OCI-LY3 (cell line): ENCODE measurements around the gene TBX18.

Source experiments
- H2AFZ ChIP-seq: fragments of 200-600, 300-600 bp; shearing (Covaris generic); 2 replicates; pipeline ENCODE4 v1.6.0; 2014; ENCODE audit warnings: antibody characterized with exemption, low read depth, low read length
- H3K27ac ChIP-seq: fragments of 200-600, 300-600 bp; sonication (generic); 2 replicates; pipeline ENCODE4 v1.5.1; 2014; ENCODE audit warnings: mild to moderate bottlenecking, low read length, moderate library complexity, mixed read lengths
- H3K27me3 ChIP-seq: fragments of 200-600, 300-600 bp; sonication (generic); 2 replicates; pipeline ENCODE4 v1.6.1; 2014; ENCODE audit warnings: low read depth, low read length, mixed read lengths
- H3K36me3 ChIP-seq: fragments of 200-600, 300-600 bp; sonication (generic); replicated peaks from 2 replicates; pipeline ENCODE3; 2014; ENCODE audit warnings: low read depth, low read length, mixed read lengths
- H3K4me1 ChIP-seq: fragments of 300-600, 200-600 bp; sonication (generic); 2 replicates; pipeline ENCODE4 v1.6.1; 2014; ENCODE audit warnings: low read length, mixed read lengths
- H3K4me2 ChIP-seq: fragments of 200-600, 300-600 bp; sonication (generic); 2 replicates; pipeline ENCODE4 v1.6.1; 2014; ENCODE audit warnings: low read length, mixed read lengths
- H3K4me3 ChIP-seq: fragments of 300-600, 200-600 bp; sonication (generic); 2 replicates; pipeline ENCODE4 v1.5.1; 2014; ENCODE audit warnings: antibody characterized with exemption, mild to moderate bottlenecking, low read length, moderate library complexity
- H3K79me2 ChIP-seq: fragments of 300-600, 200-600 bp; shearing (Covaris generic); 2 replicates; pipeline ENCODE4 v1.6.1; 2014; ENCODE audit warnings: mild to moderate bottlenecking, low read length, mixed read lengths
- H3K9ac ChIP-seq: fragments of 300-600, 200-600 bp; shearing (Covaris generic); 2 replicates; pipeline ENCODE4 v1.6.0; 2014; ENCODE audit warnings: mild to moderate bottlenecking, low read length, moderate library complexity
- H3K9me3 ChIP-seq: fragments of 200-600, 300-600 bp; shearing (Covaris generic); 2 replicates; pipeline ENCODE4 v1.6.1; 2014; ENCODE audit warnings: low read length, mixed read lengths; ENCODE audit not compliant: insufficient read depth
- H4K20me1 ChIP-seq: fragments of 200-600, 300-600 bp; sonication (generic); 2 replicates; pipeline ENCODE4 v1.6.1; 2016; ENCODE audit warnings: low read length, mixed read lengths; ENCODE audit not compliant: insufficient read depth
- CTCF ChIP-seq: fragments of 200-600, 300-600 bp; sonication (generic); IDR thresholded peaks from 2 replicates; pipeline ENCODE4 v1.5.1; 2014; ENCODE audit warnings: antibody characterized with exemption, low read length, low read depth
- EZH2phosphoT487 ChIP-seq: fragments of 200-600 bp; shearing (Covaris generic); IDR thresholded peaks from 2 replicates; pipeline ENCODE4 v1.6.1; 2018; ENCODE audit warnings: antibody characterized with exemption, mixed run types, low read depth

Gene TBX18

GRCh38 chr6:84767526-84768201 lies 3.3 kb upstream of the TBX18 start:
- Histone ChIP-seq H3K4me1 (no peaks in the 10 kb centered on the region), H3K4me3 (no peak overlapping the region), H4K20me1 (no peaks in the 10 kb centered on the region), H3K9me3 (peaks cover 11% of the 10 kb centered on the region; the same call in 1 of the 2 replicates), H3K27ac (no peak overlapping the region), H3K4me2 (no peak overlapping the region), H3K9ac (no peak overlapping the region), H3K27me3 (no peaks in the 10 kb centered on the region), H3K79me2 (no peaks in the 10 kb centered on the region), H2AFZ (no peak overlapping the region), H3K36me3 (no peaks in the 10 kb centered on the region)
- TF ChIP-seq EZH2phosphoT487 (no peak), CTCF (no peak)

GRCh38 chr6:84766799-84767525 lies 2.6 kb upstream of the TBX18 start:
- Histone ChIP-seq H2AFZ (no peak overlapping the region), H3K27me3 (no peaks in the 10 kb centered on the region), H3K36me3 (no peaks in the 10 kb centered on the region), H3K79me2 (no peaks in the 10 kb centered on the region), H3K9ac (no peak overlapping the region), H4K20me1 (no peaks in the 10 kb centered on the region), H3K4me2 (no peak overlapping the region), H3K4me3 (no peak overlapping the region), H3K4me1 (no peaks in the 10 kb centered on the region), H3K9me3 (peaks cover 11% of the 10 kb centered on the region; the same call in 1 of the 2 replicates), H3K27ac (no peak overlapping the region)
- TF ChIP-seq EZH2phosphoT487: no peak
- TF ChIP-seq CTCF: no peak

- Histone ChIP-seq H3K4me3 (no peak overlapping the region), H3K9me3 (peaks cover 11% of the 10 kb centered on the region; the same call in 1 of the 2 replicates), H3K27ac (no peak overlapping the region), H3K36me3 (no peaks in the 10 kb centered on the region), H3K79me2 (no peaks in the 10 kb centered on the region), H3K4me1 (no peaks in the 10 kb centered on the region), H4K20me1 (no peaks in the 10 kb centered on the region), H3K27me3 (no peaks in the 10 kb centered on the region), H3K9ac (no peak overlapping the region), H2AFZ (no peak overlapping the region), H3K4me2 (no peak overlapping the region)
- TF ChIP-seq EZH2phosphoT487 (no peak), CTCF (no peak)
Measured at GRCh38 chr6:84766118-84766798, 1.9 kb upstream of the TBX18 start.

GRCh38 chr6:84763886-84764331 lies 489 bp downstream of the TBX18 start:
- Histone ChIP-seq H3K4me1 (no peaks in the 10 kb centered on the region), H3K27ac (no peak overlapping the region), H3K4me3 (no peak overlapping the region), H3K27me3 (no peaks in the 10 kb centered on the region), H3K4me2 (no peak overlapping the region), H3K79me2 (no peaks in the 10 kb centered on the region), H3K36me3 (no peaks in the 10 kb centered on the region), H2AFZ (no peak overlapping the region), H3K9ac (no peak overlapping the region), H4K20me1 (no peaks in the 10 kb centered on the region), H3K9me3 (peaks cover 11% of the 10 kb centered on the region; the same call in 1 of the 2 replicates)
- no peak for TF ChIP-seq EZH2phosphoT487
- TF ChIP-seq CTCF: no peak
